SH-SY5Y (cell line): ENCODE data around the gene TMEM123.
A peak's percentile ranks its signal among the peaks of the same experiment; 100 is the strongest.

Source experiments
- GATA2 ChIP-seq: IDR thresholded peaks from 2 replicates; pipeline ENCODE4 v1.6.1; 2011; ENCODE audit warnings: mild to moderate bottlenecking, low read depth, low read length
- GATA3 ChIP-seq: IDR thresholded peaks from 2 replicates; pipeline ENCODE4 v1.6.1; 2011; ENCODE audit warnings: low read depth, mild to moderate bottlenecking, low read length, moderate library complexity

Gene TMEM123

GRCh38 chr11:102359372-102359771 lies 93.2 kb downstream of the TMEM123 start:
- no peak for TF ChIP-seq GATA2
- TF ChIP-seq GATA3 = no peak

- TF ChIP-seq GATA2 = no peak
- no peak for TF ChIP-seq GATA3
Measured at GRCh38 chr11:102357116-102357515, 95.4 kb downstream of the TMEM123 start.

GRCh38 chr11:102347462-102348370 lies 104.8 kb downstream of the TMEM123 start:
- TF ChIP-seq GATA2 (no peak), GATA3 (no peak)

- TF ChIP-seq GATA3 (no peak), GATA2 (0 out of 2 replicates have a peak, but pooled peaks have one; percentile 6)
Measured at GRCh38 chr11:102346748-102347461, 105.7 kb downstream of the TMEM123 start, which contains the start of gene BIRC2. TSS of gene BIRC2 (plus strand) at chr11:102347214. CDS start at chr11:102349855, 2,641 bp downstream.

- TF ChIP-seq GATA3 (no peak), GATA2 (no peak)
Measured at GRCh38 chr11:102346456-102346747, 106.2 kb downstream of the TMEM123 start.
